Stimulated activated CD8-positive, alpha-beta memory T cell treated with anti-CD3 and anti-CD28 coated beads, Interleukin-15, amount 100 ng/mL, for 24 hours (primary cell): ENCODE results near the gene KIAA0753.

Source experiments
- DNase-seq: peaks from one replicate; pipeline ENCODE4 v3.0.0-alpha.2; 2020; ENCODE audit warnings: low read depth

KIAA0753 gene

DNA sequence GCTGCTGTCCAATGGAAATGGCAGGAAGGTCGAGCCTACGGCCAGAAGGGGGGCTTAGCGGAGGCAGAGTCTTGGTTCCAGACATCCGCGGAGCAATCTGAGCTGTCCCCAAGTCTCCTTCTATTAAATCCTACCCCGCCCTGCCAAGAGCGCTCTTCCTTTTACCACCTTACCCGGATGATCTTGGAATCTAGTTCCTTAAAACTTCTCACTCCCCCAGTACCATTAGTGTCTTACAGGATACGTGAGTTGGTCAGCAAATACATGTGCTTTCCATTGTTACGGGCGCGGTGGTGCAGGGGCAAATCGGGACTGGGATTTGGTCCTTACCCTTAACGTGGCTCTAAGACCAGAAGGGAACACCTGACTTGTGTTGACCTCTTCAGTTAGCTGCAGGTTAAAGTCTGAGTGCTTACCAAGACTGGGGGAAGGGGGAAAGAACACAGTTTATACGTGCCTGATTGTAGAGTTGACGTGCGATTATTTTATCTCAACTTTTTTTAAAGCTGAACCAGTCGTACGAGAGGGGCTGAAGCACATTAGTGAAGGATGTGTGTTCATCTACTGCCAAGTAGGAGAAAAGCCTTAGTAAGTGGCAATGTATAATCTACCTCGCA is 844 bp upstream of the KIAA0753 start:
- no peak for DNase-seq

DNA sequence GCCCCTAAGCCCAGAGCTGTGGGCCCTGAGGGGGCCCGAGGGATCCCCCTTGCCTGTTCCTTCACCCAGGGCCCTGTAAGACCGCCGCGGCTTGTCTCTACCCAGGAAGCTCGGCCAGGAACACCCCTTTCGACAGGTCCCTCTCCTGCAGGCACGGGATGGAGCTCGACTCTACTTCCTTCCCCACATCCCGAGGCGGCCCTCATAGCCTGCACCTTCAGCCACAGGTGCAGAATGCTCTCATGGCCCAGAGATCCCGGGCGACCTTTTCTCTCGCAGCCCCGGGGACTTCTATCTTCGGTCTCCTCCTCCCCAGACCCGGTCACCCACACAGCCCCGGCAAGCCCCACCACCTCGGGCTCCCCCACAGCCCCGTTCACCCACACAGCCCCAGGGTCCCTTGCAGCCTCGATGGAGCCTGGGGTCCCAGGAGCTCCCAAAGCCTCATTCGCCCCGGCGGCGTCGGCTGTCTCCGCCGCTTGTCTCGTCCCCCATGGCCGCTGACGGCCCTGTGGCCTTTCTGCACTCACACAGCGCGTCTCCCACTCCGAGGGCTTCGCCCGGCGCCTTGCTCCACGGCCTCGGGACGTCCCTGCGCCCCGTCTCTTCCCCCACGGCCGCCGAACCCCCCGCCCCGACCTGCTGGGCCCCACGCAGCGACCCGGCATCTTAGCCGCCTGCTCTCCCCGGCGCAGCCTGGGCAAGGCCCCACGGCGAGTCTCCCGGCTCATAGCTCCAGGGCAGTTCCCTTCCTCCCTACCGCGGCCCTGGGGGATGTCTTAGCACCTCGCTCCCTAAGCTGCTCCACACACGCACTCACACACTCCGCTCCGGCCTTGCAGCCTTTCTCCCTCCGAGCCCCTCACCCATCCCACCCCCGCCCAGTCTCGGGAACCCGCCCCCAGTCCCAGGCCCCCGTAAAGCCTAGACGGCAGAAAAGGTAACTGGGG is 650 bp downstream of the KIAA0753 start:
- peak; percentile 12 for DNase-seq

DNA sequence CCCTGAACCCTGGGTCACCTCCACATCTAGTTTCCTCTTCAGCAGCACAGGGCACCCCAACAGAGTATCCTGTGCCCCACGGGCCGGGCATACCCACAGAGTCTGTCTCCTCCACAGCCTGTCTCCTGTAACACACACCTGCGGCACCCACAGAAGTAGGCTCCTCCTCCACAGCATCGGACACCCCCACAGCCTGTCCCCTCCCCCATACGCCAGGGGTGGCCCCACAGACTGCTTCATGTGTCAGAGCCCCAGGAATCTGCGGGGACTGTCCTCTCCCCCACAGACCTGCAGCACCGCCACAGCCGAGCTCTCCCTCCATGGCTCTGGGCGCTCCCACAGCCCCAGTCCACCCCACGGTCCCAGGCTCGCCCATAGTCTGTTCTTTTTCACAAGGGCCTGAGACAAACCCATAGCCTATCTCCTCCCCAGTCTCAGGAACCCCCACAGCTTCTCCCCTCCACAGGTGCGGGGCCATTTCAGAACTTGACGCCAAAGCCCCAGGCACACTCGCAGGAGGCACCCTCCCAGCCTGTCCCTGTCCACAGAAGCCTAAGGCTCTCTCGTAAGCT is 1.4 kb downstream of the KIAA0753 start:
- no peak for DNase-seq

DNA sequence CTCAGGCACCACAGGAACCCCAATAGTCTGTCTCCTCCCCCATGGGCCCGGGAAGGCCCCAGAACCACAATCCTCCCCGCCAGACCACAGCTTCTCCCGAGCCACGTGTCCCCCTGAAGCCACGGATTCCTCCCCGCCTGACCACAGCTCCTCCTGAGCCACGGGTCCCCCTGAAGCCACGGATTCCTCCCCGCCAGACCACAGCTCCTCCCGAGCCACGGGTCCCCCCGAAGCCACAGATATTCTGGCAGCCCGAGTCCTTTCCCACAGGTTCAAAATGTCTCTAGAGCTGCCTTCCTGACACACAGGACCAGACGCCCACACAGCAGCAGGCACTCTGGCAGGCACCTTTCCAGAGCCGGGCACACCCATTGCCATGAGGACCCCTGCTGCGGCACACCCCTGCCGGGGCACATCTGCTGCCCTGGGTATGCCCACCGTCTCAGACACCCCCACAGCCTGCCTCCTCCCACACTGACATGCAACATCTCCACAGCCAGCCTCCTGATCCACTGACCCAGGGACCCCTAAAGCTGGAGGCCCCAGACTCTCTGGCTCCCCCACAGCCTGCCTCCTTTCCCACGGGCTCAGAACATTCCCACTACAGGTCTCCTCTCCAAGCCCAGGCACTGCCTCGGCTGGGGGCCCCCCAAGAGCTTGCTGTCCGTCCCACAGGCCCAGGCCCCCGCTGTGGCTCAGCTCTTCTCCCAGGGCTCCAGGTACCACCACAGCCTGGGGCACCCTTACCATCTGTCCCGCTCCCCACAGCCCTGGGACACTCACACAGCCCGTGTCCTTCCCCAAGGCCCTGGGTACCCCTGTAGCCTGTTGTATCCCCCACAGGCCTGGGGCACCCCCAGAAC is 2.2 kb downstream of the KIAA0753 start:
- no peak for DNase-seq

DNA sequence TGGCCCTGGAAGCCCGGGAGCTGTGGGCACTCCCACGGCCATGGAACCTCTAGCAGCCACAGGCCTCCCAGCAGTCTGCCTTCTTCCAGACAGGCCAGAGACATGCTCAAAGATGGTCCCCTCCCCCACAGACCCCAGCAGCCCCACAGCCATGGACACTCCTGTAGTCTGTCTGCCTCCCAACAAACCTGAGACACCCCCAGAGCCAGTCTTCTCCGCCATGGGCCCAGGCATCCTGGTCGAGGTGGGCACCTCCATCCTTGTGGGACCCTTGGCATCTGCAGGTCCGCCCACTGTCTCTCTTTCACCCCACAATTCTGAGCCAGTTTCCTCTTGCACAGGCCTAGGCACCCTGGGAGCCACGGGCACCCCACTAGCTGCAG is 3.1 kb downstream of the KIAA0753 start:
- DNase-seq: no peak

DNA sequence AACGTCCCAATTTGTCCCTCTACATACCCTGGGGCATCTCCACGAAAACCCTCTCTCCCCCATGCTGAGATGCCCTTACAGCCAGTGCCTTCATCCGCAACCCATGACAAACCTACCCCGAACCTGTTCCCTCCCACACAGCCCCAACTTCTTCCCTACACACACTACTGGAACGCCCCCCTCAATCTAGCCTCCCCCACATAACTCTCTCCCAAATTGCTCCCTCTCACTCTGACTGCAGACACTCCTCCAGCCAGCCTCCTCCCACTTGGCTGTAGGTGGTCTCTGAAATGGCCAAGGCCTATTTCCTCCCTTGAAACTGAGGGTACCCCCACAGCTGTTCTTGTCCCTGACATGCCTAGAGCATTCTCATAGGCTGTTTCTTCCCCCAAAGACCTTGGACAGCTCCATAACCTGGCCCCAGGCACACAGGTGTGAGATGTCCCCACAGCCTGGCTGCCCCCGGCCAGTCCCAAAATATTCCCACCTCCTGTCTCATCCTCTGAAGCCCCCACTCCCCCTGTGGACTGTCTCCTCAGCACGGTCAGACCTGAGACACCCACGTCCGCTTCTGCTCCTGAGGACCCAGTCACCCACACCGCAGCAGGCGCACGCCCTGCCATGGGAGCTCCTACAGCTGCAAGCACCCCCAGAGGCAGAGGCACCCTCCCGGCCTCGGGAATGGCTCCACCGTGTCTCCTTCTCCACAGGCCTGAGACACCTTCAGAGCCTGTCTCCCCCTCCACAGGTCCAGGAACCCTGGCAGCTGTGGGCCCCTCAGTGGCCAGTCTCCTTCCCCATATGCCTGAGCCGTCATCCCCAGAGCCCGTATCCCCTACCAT is 3.7 kb downstream of the KIAA0753 start:
- no peak for DNase-seq

DNA sequence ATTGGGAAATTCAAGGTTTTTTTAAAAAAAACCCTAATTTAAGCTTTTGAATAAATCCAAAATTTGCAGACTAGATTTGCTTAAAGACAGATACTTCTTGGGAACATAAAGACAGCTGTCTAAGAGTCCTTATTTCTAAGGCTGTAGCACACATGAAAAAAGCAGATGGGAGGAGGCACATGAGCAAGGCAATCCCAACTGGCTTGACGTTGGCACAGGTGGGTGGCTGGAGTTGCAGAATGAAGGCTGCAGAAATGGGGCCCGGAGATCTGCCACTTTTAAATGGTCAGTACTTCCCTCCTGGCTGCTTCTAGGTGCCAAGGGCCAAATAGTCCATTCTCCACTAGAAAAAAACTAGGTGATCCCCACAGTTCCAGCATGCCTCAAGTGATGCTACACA is 4.4 kb downstream of the KIAA0753 start:
- no peak for DNase-seq

DNA sequence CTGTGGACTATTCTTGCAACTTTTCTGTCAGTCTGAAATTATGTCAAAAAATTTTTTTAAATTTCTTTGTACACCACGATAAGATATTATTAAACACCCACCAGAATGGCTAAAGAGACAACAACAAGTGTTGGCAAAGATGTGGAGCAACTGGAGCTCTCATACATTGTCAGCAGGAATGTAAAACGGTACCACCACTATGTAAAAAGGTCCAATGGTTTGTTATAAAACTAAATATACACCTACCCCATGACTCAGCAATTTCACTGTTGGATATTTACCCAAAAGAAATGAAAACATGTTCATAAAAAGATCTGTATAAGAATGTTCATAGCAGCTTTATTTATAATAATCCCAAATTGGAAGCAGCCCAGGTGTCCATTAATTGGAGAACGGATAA is 7.2 kb downstream of the KIAA0753 start:
- no peak for DNase-seq

DNA sequence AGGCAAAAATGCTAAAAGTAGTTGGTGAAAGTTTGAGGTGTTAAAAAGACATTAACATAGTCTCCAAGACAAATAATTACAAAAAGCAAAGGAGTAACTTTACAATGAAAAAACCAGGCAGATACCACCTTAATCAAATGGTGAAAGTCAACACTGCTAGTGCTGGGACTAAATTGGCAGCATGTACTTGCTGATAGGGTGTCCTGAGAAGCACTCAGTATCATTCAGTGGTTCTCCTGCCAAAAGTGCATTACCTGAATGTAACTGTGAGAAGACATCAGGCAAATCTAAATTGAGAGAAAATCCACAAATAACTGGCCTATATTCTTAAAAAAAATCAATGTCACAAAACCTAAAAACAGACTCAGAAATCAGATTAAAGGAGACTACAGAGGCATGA is 8.0 kb downstream of the KIAA0753 start:
- DNase-seq: no peak

DNA sequence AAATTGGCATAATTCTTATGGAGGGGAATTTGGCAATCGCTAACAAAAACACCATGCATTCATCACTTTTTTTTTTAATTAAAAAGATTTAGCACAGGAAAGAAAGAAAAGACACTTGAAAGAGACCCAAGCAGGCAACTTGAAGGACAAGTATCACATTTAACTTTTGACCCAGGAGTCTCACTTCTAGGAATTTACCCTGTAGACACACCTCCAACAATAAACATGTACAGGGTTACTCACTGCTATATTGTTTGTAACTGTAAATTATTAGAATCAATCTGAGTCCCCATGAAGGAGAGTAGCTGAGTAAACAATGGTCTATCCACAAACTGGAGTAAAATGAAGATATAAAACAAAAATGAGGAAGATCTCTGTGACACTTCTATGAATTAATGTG is 10.1 kb downstream of the KIAA0753 start:
- DNase-seq: no peak

DNA sequence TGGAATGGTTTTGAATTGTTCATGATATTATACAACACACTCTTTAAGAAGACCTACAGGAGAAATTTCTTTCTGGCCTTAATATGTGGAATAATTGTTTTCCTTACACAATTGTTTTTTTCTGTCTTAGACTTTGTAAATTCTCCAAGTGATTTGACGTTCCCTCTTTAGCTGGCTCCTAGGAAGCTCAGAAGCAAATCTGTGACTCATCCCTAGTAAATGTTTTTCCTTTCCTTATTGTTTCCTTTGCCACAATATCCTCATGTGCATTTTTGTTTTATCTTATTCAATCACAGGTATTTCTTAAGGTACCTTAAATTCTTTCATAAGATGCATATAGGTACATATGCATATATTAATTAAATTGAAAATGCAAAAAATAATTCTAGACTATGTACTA is 13.5 kb downstream of the KIAA0753 start:
- DNase-seq: no peak

DNA sequence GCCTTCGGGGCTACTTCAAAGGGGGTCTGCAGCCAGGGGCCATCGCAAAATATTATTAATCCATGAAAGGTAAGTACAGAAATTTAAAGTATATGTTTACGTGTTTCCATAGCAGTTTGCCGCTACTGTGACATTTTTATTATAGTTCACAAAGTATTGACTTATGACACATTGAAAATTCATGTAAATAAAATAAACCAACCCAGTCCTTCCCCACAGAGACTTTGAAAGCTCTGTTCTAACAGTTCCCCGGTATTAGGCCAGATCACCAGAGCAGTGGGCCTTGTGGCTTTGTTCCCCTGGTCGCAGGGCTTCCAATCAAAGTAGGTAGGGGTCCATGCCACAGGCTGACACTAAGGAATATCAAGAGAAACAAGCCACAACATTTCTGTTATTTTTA is 13.9 kb downstream of the KIAA0753 start:
- DNase-seq: no peak

DNA sequence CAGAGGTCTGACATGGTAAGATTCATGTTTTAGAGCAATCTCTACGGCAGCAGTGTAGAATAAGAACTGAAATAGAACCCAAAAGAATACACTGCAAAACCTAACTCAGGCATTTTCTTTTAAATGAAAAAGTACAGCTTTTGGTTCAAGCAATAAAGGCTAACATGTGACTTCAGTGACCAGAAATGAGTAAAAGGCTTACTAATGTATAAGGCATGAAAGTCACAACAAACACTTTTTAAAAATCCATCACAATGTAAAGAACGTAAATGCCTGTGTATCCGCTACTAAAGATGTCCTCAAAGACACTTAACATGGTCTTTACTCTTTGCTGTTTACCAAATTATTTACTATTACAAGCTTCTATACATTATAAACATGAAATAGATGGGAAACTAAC is 16.6 kb downstream of the KIAA0753 start:
- DNase-seq: no peak

DNA sequence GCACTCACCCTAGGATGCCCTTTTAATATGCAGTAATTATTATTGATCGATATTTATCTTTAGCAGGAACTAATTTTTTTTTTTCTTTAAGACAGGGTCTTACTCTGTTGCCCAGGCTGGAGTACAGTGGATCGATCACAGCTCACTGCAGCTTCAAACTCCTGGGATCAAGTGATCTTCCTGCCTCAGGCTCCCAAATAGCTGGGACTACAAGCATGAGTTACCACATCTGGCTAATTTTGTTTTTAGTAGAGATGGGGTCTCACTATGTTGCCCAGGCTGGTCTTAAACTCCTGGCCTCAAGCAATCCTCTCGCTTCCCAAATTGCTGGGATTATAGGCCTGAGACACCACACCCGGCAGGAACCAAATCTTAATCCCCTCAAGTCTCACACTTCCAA is 29.3 kb downstream of the KIAA0753 start:
- DNase-seq: no peak

DNA sequence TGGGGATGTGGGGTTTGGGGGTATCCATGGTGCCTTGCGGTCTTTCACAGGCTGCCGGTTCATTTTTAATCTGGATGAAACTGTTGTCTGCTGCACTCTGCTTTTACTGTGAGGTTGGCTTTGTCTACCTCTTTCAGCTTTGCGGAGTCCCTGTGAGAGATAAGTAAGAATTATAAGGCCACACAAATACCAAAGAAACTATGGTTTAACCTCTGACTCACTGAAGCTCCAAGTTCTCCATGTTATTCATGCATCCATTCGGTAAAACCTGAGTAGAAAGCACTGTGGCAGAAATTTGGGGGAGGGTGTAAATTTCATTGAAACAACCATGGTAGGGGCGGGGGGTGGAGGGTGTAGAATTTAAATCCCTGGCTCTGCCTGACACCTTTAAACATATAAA is 30.5 kb downstream of the KIAA0753 start:
- no peak for DNase-seq

DNA sequence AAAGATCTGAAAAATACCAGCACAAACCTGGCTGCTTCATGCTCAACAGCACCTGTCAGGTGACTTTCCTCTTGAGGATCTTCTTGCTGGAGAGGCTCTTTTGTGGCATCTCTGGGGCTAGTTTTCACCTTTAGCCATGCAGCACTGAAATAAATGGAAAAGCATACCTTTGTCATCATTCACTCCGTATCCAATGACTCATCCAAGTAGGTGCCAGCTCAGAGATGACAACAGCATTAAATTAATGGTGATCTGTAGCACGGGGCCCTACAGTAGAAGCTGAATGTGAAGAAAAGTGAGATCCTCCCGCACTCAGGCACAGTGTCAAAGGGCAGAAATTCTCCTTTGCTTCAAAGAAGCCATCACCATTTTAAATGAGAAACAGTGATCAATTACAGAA is 32.2 kb downstream of the KIAA0753 start:
- DNase-seq: no peak

DNA sequence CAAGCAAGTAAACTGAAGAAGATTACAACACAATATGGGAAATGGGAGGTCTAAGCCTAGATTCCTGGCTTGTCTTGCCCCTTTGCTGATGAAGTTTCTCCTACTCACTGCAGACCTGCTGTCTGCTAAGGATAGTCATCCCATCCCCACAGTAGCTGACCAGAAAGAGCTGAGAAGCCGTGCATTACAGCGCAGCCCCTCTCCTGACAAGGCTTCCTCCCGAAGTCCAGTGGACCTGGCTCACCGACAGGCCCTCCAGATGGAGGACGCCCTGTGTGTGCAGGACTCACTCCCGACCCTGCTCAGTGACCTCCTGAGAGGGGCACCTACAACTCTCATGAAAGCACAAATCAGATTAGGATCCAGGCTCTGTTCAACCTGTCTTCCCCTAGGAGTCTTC is 35.4 kb downstream of the KIAA0753 start:
- no peak for DNase-seq

DNA sequence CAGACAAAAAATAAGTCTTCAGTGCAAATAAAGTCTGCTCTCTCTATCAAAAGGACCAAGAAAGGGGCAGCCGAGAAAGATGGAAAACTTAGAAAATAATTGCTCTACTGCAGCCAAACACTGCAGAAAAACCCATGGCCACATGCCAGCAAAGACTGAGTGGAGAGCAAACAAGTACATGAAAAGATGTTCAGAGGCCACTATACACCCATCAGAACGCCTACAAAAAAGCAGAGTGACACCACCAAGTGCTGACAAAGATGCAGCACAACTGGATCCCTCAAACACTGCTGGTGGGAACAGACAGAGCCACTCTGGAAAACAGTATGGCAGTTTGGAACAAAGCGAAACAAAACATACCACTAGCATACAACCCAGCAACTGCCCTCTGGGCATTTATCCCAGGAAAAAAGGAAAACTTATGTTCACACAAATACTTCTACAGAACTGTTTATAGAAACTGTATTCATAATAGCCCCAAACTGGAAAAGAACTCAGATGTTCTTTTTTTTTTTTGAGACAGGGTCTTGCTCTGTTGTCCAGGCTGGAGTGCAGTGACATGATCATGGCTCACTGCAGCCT is 36.7 kb downstream of the KIAA0753 start:
- no peak for DNase-seq

DNA sequence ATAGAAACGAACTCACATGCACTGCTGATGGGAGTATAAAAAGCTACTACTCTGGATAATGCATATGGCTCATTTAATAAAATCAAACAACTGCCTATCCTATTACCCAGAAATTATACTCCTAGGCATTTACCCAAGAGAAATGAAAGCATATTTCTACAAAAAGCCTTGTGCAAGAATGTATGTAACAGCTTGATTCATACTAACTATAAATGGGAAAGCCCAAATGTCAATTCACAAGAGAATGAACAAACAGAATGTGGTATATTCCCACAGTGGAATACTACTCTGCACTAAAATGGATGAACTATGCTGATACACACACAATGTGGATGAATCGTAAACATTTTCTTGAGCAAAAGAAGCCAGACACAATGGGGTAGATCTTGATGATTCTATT is 38.4 kb downstream of the KIAA0753 start:
- DNase-seq: no peak

DNA sequence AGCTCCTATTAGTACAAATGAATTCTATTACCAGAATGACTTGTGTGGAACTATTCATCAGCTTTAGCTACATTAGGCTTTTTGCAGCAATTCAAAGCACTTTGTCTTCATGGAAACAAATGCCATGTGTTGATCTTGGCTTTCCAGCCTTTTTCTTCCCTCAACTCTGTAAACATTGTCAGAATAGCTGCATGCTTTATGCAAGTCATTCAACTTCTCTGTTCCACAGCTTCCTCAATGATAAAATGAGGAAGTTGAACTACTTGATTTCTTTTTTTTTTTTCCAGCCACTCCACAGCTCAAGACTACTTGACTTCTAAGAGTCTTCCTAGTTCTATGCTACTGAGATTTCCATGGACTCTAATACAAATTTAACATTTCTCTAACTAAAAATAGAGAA is 41.1 kb downstream of the KIAA0753 start:
- DNase-seq: no peak

DNA sequence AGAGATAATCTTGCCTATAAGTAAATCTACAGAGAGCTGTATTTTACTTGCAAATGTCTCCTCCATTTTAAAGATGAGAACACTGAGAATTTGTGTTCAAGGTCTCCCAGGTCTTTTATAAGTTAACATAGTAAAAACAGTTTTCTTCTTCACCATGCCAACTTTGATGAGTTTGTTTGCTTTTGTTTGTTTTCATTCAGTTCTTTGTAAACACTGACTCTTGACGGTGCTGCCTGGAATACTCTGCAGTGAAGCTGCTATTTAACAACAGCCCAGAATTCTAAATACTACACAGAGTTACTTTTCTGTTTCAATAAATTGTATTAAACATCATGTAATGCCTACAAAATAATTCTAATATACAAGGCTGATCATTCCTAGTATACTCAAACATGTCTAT is 42.8 kb downstream of the KIAA0753 start:
- no peak for DNase-seq
